Muscle layer of colon (tissue), 2 donors: Measurements from ENCODE around the gene RAB40A.
A peak's percentile ranks its signal among the peaks of the same experiment; 100 is the strongest.

ENCODE experiments used
- H3K27ac ChIP-seq: one replicate; pipeline ENCODE4 v1.7.0; 2013; ENCODE audit warnings: low read depth, mild to moderate bottlenecking, low read length, moderate library complexity
- H3K27me3 ChIP-seq, 2 donors: one replicate each; pipeline ENCODE4 v1.7.0; 2013; ENCODE audit warnings: low read length in 2 of 2, mild to moderate bottlenecking in 2 of 2; ENCODE audit not compliant: insufficient read depth in 2 of 2, control insufficient read depth in 1 of 2
- H3K36me3 ChIP-seq: one replicate; pipeline ENCODE4 v1.7.0; 2013; ENCODE audit warnings: mild to moderate bottlenecking, low read length; ENCODE audit not compliant: insufficient read depth
- H3K4me1 ChIP-seq: one replicate; pipeline ENCODE4 v1.7.0; 2013; ENCODE audit warnings: mild to moderate bottlenecking, low read length; ENCODE audit not compliant: insufficient read depth
- H3K4me3 ChIP-seq, 2 donors: one replicate each; pipeline ENCODE4 v1.7.0; 2013; ENCODE audit warnings: low read length in 2 of 2, low read depth in 1 of 2, mild to moderate bottlenecking in 1 of 2, moderate library complexity in 1 of 2
- H3K9ac ChIP-seq: one replicate; pipeline ENCODE4 v1.7.0; 2013; ENCODE audit warnings: low read length
- H3K9me3 ChIP-seq: one replicate; pipeline ENCODE4 v1.7.0; 2013; ENCODE audit warnings: mild to moderate bottlenecking, low read length
- donor health status: abdominal sarcoma.
- donor health status: Adenocarcinoma of cecum.

RAB40A gene

DNA sequence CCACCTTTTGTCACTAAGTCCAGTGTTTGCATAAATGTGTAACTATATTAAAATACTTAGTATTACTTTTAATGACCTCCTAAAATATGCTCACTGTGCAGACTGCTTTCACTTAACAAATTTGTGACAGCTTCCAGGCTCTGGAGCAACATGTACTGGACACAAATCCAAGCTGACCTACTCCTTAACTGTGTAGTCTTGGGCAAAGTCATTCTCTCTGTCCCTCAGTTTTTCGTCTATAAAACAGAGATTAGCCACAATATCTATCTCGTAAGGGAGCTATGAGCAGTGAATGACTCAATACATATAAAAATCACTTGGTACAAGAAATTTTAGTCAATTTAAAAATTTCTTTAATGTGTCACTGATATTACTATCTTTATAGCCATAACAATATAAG lies 20.4 kb upstream of the RAB40A start:
- Histone ChIP-seq H3K9ac (no peak overlapping the region), H3K27me3 (peaks cover 2 to 4% of the 10 kb centered on the region in 2 donors), H3K4me1 (no peaks in the 10 kb centered on the region), H3K9me3 (no peaks in the 10 kb centered on the region), H3K4me3 (no peak overlapping the region), H3K36me3 (no peaks in the 10 kb centered on the region), H3K27ac (no peak overlapping the region)

DNA sequence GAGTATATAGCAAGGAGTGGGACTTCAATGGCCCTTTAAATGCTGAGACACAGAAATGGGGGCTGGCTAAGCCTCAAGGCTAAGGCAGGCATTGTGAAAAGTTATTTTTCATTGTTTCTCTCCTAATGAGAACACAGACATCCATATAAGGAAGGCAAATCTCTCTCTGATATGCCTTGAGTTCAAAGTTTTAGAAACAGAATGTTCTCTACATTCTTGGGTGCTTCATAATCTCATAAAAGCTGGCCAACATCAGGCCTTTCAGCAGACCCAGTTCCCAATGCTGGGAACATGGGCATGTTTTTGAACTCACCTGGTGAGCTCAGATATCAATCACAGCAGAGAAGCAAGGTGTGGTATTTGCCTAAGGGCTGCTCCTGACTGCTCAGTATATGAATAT lies 19.4 kb upstream of the RAB40A start:
- H3K4me3 ChIP-seq, result no peak overlapping the region
- H3K9me3 ChIP-seq, result no peaks in the 10 kb centered on the region
- H3K27ac ChIP-seq, result no peak overlapping the region

DNA sequence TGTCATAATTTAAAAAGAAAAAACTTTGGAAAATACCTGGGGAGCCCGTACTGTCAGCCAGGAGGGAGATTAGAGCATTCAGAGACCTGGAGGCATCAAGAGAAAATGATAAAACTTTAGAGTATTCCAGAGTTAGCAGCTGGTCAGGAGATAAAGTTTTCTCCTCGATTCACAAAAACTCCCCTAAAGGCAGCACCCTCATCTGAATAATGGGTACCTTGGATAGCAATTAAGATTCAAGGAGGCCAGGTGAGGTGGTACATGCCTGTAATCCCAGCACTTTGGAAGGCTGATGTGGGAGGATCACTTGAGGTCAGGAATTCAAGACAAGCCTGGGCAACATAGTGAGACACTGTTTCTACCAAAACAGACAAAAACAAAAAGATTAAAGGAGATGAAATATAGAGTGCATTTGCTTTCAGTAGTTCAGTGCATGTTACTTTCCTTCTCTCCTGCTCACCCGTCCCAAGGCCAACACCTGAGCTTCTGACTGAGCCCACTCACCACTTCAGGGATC lies 18.6 kb upstream of the RAB40A start:
- H3K27ac ChIP-seq, result no peak overlapping the region
- peaks cover 0 to 2% of the 10 kb centered on the region in 2 donors for H3K27me3 ChIP-seq
- no peak overlapping the region for H3K9ac ChIP-seq
- H3K4me3 ChIP-seq, result no peak overlapping the region
- no peaks in the 10 kb centered on the region for H3K36me3 ChIP-seq
- no peaks in the 10 kb centered on the region for H3K4me1 ChIP-seq
- H3K9me3 ChIP-seq, result no peaks in the 10 kb centered on the region

More for the DNA sequence above, 19.4 kb upstream of the RAB40A start:
- H3K4me1 ChIP-seq, result no peaks in the 10 kb centered on the region
- H3K27me3 ChIP-seq, result peaks cover 0 to 2% of the 10 kb centered on the region in 2 donors
- no peaks in the 10 kb centered on the region for H3K36me3 ChIP-seq
- no peak overlapping the region for H3K9ac ChIP-seq

DNA sequence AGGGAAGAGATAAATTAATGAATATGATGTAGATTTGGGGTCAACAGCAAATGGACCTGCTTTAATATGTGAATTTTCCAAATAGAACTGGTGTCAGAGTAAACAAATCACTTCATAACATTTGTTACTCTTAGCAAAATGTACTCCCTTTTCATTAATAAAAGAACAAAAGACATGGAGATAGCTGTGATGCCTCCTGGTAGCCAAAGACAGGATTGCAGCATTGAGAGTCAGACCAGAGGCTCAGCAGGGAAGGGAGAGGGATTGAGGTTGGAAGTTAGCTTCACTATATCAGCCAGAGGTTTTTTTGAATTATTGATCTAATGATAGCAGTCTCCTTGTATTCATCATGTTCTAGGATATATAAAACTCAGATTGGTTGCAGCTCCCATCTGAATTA lies 17.4 kb upstream of the RAB40A start:
- Histone ChIP-seq H3K9me3 (no peaks in the 10 kb centered on the region), H3K27ac (no peak overlapping the region), H3K36me3 (no peaks in the 10 kb centered on the region), H3K4me3 (no peak overlapping the region), H3K9ac (no peak overlapping the region), H3K4me1 (no peaks in the 10 kb centered on the region), H3K27me3 (peaks cover 0 to 2% of the 10 kb centered on the region in 2 donors)

DNA sequence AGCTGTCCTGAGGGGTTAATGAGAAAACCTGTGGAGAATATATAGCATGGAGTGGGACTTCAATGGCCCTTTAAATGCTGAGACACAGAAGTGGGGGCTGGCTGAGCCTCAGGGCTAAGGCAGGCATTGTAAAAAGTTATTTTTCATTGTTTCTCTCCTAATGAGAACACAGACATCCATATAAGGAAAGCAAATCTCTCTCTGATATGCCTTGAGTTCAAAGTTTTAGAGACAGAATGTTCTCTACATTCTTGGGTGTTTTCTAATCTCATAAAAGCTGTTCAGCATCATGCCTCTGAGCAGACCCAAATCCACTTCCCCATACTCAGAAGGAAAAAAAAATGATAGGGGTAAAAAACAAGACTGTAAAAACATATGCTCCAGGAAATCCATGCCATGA lies 16.8 kb upstream of the RAB40A start:
- H3K4me3 ChIP-seq, result no peak overlapping the region
- H3K27me3 ChIP-seq, result peaks cover 0 to 2% of the 10 kb centered on the region in 2 donors
- no peaks in the 10 kb centered on the region for H3K9me3 ChIP-seq
- H3K4me1 ChIP-seq, result no peaks in the 10 kb centered on the region
- no peaks in the 10 kb centered on the region for H3K36me3 ChIP-seq
- H3K9ac ChIP-seq, result no peak overlapping the region
- no peak overlapping the region for H3K27ac ChIP-seq

DNA sequence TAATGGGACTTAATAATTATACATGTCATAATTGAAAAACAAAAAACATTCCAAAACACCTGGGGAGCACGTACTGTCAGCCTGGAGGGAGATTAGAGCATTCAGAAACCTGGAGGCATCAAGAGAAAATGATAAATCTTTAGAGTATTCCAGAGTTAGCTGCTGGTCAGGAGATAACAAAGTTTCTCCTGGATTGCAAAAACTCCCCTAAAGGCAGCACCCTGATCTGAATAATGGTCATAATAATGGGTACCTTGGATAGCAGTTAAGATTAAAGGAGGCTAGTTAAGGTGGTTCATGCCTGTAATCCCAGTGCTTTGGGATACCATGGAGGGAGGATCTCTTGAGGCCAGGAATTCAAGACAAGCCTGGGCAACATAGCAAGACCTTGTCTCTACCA lies 15.9 kb upstream of the RAB40A start:
- H3K27ac ChIP-seq, result no peak overlapping the region
- H3K9ac ChIP-seq, result no peak overlapping the region
- peaks cover 0 to 2% of the 10 kb centered on the region in 2 donors for H3K27me3 ChIP-seq
- H3K4me1 ChIP-seq, result no peaks in the 10 kb centered on the region
- H3K36me3 ChIP-seq, result no peaks in the 10 kb centered on the region
- H3K4me3 ChIP-seq, result no peak overlapping the region
- H3K9me3 ChIP-seq, result no peaks in the 10 kb centered on the region

DNA sequence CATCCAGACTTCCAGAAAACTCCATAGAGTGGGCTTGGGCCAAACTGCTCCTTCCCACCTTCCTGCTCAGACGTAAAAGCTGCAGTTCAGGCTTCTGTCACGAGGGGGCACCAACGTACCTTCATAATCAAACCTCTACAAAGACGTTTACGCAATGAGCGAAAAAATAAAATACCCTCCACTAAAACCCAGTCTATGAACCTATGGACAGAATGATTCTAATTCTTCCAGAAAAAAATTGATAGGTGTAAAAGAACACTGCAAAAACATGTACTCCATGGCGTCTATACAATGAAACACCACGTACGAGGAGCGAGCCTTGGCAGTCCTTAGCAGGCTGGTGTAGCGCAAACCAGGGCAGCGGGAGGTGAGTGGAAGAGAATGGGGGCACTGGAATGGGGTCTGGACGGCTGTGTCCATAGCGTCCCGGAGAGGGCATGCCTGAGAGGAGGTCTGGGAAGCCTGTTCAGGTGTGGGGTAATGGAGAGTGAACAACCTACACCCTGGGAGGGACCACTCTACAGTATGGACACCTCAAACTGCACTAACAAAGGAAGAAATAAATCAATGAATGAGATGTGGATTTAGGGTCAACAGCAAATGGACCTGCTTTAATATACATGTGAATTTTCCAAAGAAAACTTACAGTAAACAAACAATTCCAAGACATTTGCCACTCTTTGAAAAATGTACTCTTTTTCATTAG lies 14.4 kb upstream of the RAB40A start:
- Histone ChIP-seq H3K36me3 (no peaks in the 10 kb centered on the region), H3K4me1 (no peaks in the 10 kb centered on the region), H3K9me3 (no peaks in the 10 kb centered on the region), H3K9ac (no peak overlapping the region), H3K27me3 (peaks cover 0 to 2% of the 10 kb centered on the region in 2 donors), H3K27ac (no peak overlapping the region), H3K4me3 (peak overlapping the region; percentile 17 to 47)

DNA sequence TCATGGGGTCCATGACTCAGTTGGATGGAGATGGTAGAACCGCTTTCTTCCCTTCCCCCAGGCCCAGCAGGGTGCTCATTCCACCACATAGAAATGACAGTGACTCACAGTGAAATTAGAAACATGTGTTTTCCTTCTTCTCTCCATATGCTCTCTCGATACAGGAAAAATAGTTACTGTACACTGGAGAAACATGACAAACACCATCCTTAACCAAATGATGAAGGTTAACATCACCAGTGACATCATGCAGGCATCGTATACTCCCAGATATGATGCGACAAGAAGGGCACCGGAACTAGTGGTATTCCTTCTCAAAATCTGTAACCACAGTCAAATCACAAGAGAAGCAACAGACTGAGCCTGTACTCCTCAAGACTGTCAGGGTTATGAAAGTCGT lies 11.7 kb upstream of the RAB40A start:
- Histone ChIP-seq H3K9me3 (no peaks in the 10 kb centered on the region), H3K4me1 (no peaks in the 10 kb centered on the region), H3K27me3 (no peaks in the 10 kb centered on the region), H3K27ac (no peak overlapping the region), H3K4me3 (no peak overlapping the region), H3K9ac (no peak overlapping the region), H3K36me3 (no peaks in the 10 kb centered on the region)

DNA sequence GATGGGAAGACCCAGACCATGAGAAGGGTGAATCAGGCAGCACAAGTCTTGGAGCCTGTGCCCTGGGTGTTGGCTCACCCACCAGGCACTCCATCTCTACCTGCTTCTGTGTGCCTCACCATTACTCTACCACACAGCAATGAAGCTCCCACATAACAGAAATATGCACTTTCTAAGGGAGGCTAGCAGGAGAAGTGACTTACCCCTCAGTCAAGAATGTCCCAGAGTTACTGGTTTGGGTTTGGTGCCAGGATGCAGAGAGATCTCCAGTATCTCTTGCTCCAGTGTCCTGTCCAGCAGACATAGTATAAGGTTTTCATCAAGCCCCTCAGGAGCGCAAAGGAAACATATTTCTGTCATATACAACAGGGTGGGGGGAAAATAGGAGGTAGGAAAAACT lies 11.3 kb upstream of the RAB40A start:
- H3K27me3 ChIP-seq, result no peaks in the 10 kb centered on the region
- H3K4me3 ChIP-seq, result no peak overlapping the region
- no peak overlapping the region for H3K9ac ChIP-seq
- H3K4me1 ChIP-seq, result no peaks in the 10 kb centered on the region
- no peaks in the 10 kb centered on the region for H3K9me3 ChIP-seq
- no peak overlapping the region for H3K27ac ChIP-seq
- no peaks in the 10 kb centered on the region for H3K36me3 ChIP-seq

DNA sequence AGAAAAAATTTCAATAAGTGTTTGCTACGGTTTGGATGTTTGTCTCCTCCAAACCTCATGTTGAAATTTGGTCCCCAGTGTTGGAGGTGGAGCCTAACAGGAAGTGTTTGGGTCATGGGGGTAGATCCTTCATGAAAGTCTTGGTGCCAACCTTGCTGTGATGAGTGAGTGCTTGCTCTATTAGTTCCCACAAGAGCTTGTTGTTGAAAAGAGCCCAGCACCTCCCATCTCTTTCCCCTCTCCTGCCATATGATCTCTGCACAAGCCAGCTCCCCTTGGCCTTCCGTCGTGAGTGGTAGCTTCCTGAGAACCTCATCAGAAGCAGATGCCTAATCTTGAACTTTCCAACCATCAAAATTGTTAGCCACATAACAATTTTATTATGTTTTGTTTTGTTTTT lies 10.3 kb upstream of the RAB40A start:
- H3K36me3 ChIP-seq, result no peaks in the 10 kb centered on the region
- H3K4me1 ChIP-seq, result no peaks in the 10 kb centered on the region
- H3K9me3 ChIP-seq, result no peaks in the 10 kb centered on the region
- no peak overlapping the region for H3K9ac ChIP-seq
- no peak overlapping the region for H3K4me3 ChIP-seq
- H3K27ac ChIP-seq, result no peak overlapping the region
- no peaks in the 10 kb centered on the region for H3K27me3 ChIP-seq

DNA sequence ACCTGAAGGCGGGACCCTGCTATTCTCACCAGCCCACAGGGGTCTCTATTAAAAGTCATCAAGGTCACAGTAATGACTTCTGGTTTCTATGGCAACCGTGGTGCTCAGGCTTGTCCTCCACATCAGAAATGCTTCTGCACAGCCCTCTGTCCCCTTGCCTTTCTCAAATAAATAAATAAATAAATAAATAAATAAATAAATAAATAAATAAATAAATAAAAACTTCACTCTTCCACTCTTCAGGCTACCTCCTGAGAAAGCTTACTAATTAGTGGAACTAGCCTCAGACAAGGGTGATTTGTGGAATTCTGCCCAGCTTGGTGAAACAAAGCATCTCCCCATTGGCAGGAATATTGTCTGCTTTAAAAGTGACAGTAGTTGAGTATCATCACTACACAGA lies 5.5 kb upstream of the RAB40A start:
- H3K27ac ChIP-seq, result no peak overlapping the region

DNA sequence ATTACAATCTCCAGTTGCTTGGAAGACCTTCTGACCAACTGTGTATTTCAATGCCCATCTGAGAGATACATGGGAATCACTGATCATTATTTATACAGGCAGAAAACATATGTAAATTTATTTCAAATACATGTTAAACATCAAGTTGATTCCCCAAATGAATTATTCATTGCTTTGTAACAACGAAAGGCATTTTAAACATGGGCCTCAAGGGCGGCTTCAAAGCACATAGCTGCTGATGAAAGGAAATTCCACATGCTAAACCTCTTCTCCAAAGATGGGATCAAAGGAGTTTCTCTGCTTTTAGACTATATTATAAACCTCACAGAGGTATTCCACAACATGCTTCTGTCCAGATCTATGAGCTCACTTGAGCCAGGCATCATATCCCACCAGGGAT lies 4.3 kb upstream of the RAB40A start:
- H3K4me3 ChIP-seq, result no peak overlapping the region
- no peaks in the 10 kb centered on the region for H3K36me3 ChIP-seq
- H3K4me1 ChIP-seq, result no peaks in the 10 kb centered on the region
- no peaks in the 10 kb centered on the region for H3K9me3 ChIP-seq
- no peak overlapping the region for H3K27ac ChIP-seq
- H3K27me3 ChIP-seq, result peaks cover 0 to 4% of the 10 kb centered on the region in 2 donors
- no peak overlapping the region for H3K9ac ChIP-seq

More for the DNA sequence above, 5.5 kb upstream of the RAB40A start:
- Histone ChIP-seq H3K9me3 (no peaks in the 10 kb centered on the region), H3K4me3 (no peak overlapping the region), H3K9ac (no peak overlapping the region), H3K36me3 (no peaks in the 10 kb centered on the region), H3K27me3 (peaks cover 0 to 4% of the 10 kb centered on the region in 2 donors), H3K4me1 (no peaks in the 10 kb centered on the region)
